SK-N-SH (cell line): ENCODE results near the gene SECTM1.
A peak's percentile ranks its signal among the peaks of the same experiment; 100 is the strongest.

ENCODE experiments used
- CHD2 ChIP-seq: fragments of 150-350 bp; IDR thresholded peaks from 2 replicates; pipeline ENCODE4 v1.6.1; 2018; ENCODE audit warnings: low read length; ENCODE audit not compliant: partially characterized antibody
- EZH2phosphoT487 ChIP-seq: fragments of 200-600 bp; sonication (generic); IDR thresholded peaks from 2 replicates; pipeline ENCODE4 v1.6.1; 2017; ENCODE audit warnings: low read depth, mixed run types, mild to moderate bottlenecking, antibody characterized with exemption, moderate library complexity, borderline replicate concordance
- TF ChIP-seq, protein P1 (sequence below): fragments of 200-600 bp; sonication (generic); IDR thresholded peaks from 2 replicates; pipeline ENCODE4 v1.6.1; 2017; ENCODE audit warnings: antibody characterized with exemption, mild to moderate bottlenecking, moderate library complexity

DNA sequence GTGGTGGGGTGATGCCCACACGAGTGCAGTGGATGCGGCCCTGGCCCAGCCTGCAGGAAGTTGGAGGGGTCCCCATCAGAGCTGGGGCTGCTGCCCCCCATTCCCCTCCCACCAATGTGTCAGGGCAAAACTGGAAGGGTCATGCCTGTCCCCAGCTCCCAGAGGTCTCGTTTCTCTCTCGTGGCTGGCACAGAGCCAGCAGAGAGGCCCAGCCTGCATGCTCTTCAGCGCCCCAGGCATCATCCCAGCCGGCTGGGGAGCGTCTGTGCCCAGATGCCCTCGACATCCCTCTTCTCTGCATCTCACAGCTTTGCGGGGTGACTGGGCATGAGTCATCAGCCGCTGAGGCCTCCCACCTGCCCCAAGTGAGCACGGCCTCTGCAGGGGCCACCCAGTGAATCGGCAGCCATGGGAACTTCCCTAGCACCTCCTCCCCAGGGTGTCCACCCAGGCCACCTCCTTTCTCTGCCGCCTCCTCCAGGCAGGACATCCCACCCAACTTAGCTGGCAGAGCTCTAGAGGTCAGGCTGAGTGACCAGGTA is 50.3 kb downstream of the SECTM1 start:
- TF ChIP-seq, protein P1, sequence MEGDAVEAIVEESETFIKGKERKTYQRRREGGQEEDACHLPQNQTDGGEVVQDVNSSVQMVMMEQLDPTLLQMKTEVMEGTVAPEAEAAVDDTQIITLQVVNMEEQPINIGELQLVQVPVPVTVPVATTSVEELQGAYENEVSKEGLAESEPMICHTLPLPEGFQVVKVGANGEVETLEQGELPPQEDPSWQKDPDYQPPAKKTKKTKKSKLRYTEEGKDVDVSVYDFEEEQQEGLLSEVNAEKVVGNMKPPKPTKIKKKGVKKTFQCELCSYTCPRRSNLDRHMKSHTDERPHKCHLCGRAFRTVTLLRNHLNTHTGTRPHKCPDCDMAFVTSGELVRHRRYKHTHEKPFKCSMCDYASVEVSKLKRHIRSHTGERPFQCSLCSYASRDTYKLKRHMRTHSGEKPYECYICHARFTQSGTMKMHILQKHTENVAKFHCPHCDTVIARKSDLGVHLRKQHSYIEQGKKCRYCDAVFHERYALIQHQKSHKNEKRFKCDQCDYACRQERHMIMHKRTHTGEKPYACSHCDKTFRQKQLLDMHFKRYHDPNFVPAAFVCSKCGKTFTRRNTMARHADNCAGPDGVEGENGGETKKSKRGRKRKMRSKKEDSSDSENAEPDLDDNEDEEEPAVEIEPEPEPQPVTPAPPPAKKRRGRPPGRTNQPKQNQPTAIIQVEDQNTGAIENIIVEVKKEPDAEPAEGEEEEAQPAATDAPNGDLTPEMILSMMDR, result no peak
- TF ChIP-seq EZH2phosphoT487 (no peak), CHD2 (peak; percentile 80)
